ENCODE data around the gene ETV2.
"Not testable (repeated sequence)": the region's sequence is repeated elsewhere in the genome, so short reads cannot be mapped to it uniquely, and the experiment has no call there.

DNA sequence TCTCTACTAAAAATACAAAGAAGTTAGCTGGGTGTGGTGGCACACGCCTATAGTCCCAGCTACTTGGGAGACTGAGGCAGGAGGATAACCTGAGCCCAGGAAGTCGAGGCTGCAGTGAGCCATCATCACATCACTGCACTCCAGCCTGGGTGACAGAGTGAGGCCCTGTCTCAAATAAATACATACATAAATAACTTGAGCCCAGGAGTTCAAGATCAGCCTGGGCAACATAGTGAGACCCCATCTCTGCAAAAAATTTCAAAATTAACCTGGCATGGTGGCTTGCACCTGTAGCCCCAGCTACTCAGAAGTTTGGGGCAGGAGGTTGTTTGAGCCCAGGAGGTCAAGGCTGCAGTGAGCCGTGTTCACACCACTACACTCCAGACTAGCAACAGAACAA, 46.5 kb upstream of the ETV2 start:
- TF ChIP-seq MYC (IDR thresholded peaks at IDR 0.05; ENCODE audit: low read depth, low read length); POLR2A (IDR thresholded peaks at IDR 0.05; ENCODE audit: extremely low read depth, insufficient read length): not testable (repeated sequence)
- TF ChIP-seq, protein P1, sequence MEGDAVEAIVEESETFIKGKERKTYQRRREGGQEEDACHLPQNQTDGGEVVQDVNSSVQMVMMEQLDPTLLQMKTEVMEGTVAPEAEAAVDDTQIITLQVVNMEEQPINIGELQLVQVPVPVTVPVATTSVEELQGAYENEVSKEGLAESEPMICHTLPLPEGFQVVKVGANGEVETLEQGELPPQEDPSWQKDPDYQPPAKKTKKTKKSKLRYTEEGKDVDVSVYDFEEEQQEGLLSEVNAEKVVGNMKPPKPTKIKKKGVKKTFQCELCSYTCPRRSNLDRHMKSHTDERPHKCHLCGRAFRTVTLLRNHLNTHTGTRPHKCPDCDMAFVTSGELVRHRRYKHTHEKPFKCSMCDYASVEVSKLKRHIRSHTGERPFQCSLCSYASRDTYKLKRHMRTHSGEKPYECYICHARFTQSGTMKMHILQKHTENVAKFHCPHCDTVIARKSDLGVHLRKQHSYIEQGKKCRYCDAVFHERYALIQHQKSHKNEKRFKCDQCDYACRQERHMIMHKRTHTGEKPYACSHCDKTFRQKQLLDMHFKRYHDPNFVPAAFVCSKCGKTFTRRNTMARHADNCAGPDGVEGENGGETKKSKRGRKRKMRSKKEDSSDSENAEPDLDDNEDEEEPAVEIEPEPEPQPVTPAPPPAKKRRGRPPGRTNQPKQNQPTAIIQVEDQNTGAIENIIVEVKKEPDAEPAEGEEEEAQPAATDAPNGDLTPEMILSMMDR (IDR thresholded peaks at IDR 0.05; ENCODE audit: low read depth, low read length) = not testable (repeated sequence)
- TF ChIP-seq, protein P2, sequence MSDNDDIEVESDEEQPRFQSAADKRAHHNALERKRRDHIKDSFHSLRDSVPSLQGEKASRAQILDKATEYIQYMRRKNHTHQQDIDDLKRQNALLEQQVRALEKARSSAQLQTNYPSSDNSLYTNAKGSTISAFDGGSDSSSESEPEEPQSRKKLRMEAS (IDR thresholded peaks at IDR 0.05; ENCODE audit: low read depth, low read length) = not testable (repeated sequence)

All from NB4 (cell line).